RWPE2 (cell line): ENCODE data around the gene CMSS1.

Source experiments
- ATAC-seq: fragments of 200-7000 bp; cut with Tn5 transposase; 3 replicates; pipeline ENCODE4 v1.9.1; 2021; ENCODE audit warnings: low read depth
- DNase-seq: peaks from one replicate; pipeline ENCODE4 v3.0.0-alpha.2; 2020; ENCODE audit warnings: low spot score
- H3K27ac ChIP-seq: fragments of 450-650 bp; 2 replicates; pipeline ENCODE4 v1.5.1; 2017; ENCODE audit warnings: mild to moderate bottlenecking; ENCODE audit not compliant: poor library complexity, severe bottlenecking
- H3K27me3 ChIP-seq: fragments of 250-450 bp; sonication (Bioruptor Pico); 2 replicates; pipeline ENCODE4 v1.5.1; 2021; ENCODE audit warnings: mild to moderate bottlenecking, moderate library complexity; ENCODE audit not compliant: insufficient read depth, poor library complexity, severe bottlenecking
- H3K36me3 ChIP-seq: fragments of 250-450 bp; sonication (Bioruptor Pico); 2 replicates; pipeline ENCODE4 v1.5.1; 2020; ENCODE audit warnings: low read depth, mild to moderate bottlenecking, moderate library complexity
- H3K4me1 ChIP-seq: fragments of 250-450 bp; sonication (Bioruptor Pico); 2 replicates; pipeline ENCODE4 v1.5.1; 2021; ENCODE audit warnings: mild to moderate bottlenecking, moderate library complexity; ENCODE audit not compliant: insufficient read depth, poor library complexity, severe bottlenecking
- H3K4me3 ChIP-seq: fragments of 250-450 bp; sonication (Bioruptor Pico); 2 replicates; pipeline ENCODE4 v1.5.1; 2021; ENCODE audit warnings: mild to moderate bottlenecking, moderate library complexity; ENCODE audit not compliant: severe bottlenecking
- H3K9me3 ChIP-seq: fragments of 250-450 bp; sonication (Bioruptor Pico); 2 replicates; pipeline ENCODE4 v1.5.1; 2021; ENCODE audit warnings: mild to moderate bottlenecking, moderate library complexity; ENCODE audit not compliant: severe bottlenecking
- TF ChIP-seq, protein P1 (sequence below): fragments of 450-650 bp; IDR thresholded peaks from one replicate; pipeline ENCODE4 v1.5.1; 2017; ENCODE audit warnings: mild to moderate bottlenecking, moderate library complexity; ENCODE audit not compliant: poor library complexity, severe bottlenecking

The CMSS1 gene

DNA sequence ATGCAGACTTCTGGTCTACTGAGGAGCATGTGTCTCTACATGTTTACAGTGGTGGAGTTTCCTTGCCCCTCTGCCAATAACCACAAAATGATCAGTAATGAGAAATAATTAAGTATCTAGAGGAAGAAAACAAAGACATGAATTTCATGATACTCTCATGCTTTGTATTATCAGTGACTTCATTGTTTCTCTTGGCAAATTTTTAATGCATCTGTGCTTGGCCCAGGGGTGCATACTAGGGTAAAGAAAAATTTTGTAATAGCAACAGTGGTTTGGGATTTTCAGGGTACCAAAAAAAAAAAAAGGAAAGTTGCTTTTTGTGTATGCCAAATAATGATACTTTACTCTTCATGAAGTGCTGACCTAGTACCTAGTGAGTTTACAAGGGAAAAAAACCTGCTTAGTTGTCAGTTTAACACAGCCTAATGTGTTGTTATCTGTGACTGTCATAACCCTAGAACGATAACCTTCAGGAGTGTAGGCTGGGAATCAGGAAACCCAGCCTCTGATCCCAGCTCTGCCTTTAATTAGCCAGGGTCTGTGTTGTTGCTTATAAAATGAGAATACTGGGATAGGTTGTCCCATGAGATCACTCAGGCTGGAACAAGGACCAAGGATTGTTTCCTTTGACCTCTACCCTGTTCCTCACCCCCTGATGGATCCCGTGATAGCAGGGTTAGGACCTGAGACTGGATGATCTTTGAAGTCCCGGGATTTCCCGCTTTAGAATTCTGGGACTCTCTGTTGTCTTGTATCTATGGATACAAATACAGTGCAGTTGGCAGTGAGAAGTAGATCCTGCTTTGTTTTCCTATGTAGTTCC lies 117.5 kb downstream of the CMSS1 start:
- no peak overlapping the region for H3K27ac ChIP-seq
- no peaks in the 10 kb centered on the region for H3K27me3 ChIP-seq
- ATAC-seq, result no peak
- H3K9me3 ChIP-seq, result no peaks in the 10 kb centered on the region
- no peaks in the 10 kb centered on the region for H3K36me3 ChIP-seq
- peaks cover 21% of the 10 kb centered on the region for H3K4me1 ChIP-seq
- TF ChIP-seq, protein P1, sequence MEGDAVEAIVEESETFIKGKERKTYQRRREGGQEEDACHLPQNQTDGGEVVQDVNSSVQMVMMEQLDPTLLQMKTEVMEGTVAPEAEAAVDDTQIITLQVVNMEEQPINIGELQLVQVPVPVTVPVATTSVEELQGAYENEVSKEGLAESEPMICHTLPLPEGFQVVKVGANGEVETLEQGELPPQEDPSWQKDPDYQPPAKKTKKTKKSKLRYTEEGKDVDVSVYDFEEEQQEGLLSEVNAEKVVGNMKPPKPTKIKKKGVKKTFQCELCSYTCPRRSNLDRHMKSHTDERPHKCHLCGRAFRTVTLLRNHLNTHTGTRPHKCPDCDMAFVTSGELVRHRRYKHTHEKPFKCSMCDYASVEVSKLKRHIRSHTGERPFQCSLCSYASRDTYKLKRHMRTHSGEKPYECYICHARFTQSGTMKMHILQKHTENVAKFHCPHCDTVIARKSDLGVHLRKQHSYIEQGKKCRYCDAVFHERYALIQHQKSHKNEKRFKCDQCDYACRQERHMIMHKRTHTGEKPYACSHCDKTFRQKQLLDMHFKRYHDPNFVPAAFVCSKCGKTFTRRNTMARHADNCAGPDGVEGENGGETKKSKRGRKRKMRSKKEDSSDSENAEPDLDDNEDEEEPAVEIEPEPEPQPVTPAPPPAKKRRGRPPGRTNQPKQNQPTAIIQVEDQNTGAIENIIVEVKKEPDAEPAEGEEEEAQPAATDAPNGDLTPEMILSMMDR, result no peak
- no peak overlapping the region for H3K4me3 ChIP-seq
- DNase-seq, result no peak

DNA sequence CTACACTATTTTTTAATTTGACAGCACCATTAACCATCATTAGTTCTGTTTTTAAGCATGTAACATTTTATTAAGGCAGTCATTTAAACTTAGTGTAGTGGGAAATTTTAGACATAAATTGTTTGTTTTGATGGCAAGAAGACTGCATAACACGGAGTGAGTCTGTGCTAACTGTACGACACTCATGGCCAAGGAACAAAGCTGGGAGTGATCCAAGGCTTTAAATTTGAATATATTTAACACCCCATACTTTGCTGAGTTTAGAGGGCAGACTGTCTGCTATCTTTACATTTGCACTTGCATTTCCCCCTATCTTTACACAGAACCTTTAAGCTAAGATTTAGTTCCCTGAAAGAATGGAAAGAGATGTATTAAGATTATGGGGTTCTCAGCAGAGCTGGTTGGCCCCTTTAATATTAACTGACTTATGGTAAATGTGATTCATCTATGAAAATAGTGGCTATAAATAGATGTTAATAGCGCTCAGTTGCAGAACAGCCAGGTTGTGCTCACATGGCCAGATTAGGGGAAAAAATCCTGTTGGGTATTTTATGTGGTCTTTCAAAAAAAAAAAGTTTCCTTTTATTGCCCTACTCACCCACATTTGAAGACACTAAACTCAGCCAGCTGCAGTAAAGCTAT lies 120.7 kb downstream of the CMSS1 start:
- TF ChIP-seq, protein P1, result no peak
- no peaks in the 10 kb centered on the region for H3K27me3 ChIP-seq
- no peak overlapping the region for H3K4me3 ChIP-seq
- ATAC-seq (no peak), DNase-seq (no peak)
- no peaks in the 10 kb centered on the region for H3K36me3 ChIP-seq
- peaks cover 18% of the 10 kb centered on the region for H3K4me1 ChIP-seq
- no peaks in the 10 kb centered on the region for H3K9me3 ChIP-seq
- no peak overlapping the region for H3K27ac ChIP-seq

DNA sequence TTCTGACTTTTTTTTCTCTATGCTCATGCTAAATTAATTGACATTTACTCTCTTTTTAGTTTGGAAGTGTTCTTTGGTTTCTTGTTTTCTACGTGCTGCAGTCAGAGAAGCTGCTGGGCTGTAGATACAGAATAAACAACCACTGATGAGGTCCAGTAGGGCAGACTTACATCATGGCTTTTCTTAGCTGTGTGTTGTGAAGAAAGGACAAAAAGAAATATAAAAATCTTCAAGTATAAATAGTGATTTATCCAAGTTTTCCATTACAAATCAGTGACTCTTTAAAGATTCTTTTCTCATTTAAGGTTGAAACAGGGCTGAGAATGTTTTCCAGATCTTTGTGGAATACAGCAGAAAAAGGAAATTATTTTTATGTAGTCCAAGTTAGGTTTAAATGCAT lies 122.2 kb downstream of the CMSS1 start:
- ATAC-seq (no peak), DNase-seq (no peak)
- Histone ChIP-seq H3K9me3 (no peaks in the 10 kb centered on the region), H3K27ac (no peak overlapping the region), H3K27me3 (no peaks in the 10 kb centered on the region), H3K4me3 (no peak overlapping the region), H3K4me1 (peaks cover 18% of the 10 kb centered on the region), H3K36me3 (no peaks in the 10 kb centered on the region)
- TF ChIP-seq, protein P1, result no peak

DNA sequence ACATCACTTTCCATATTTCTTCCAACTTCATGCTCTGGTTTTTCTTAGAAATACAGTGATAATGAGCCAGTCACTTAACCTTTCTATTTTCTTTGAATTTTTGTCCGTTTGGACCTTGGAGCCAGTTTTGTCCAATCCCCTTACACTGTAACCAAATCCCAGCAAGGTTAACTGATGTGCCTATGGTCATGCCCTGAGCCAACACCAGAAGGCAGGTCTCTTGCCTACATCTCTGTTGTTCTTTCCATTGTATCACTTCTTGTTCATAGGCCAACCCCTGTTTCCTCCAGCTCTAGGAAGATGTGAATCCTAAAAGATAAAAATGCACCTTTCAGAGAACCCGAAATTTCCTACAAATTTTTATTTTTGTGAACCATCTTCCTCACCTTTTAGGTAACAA lies 122.7 kb downstream of the CMSS1 start:
- Histone ChIP-seq H3K4me1 (peaks cover 18% of the 10 kb centered on the region), H3K4me3 (no peak overlapping the region), H3K27me3 (no peaks in the 10 kb centered on the region), H3K36me3 (no peaks in the 10 kb centered on the region), H3K9me3 (no peaks in the 10 kb centered on the region), H3K27ac (no peak overlapping the region)
- ATAC-seq (no peak), DNase-seq (no peak)
- TF ChIP-seq, protein P1, result no peak

DNA sequence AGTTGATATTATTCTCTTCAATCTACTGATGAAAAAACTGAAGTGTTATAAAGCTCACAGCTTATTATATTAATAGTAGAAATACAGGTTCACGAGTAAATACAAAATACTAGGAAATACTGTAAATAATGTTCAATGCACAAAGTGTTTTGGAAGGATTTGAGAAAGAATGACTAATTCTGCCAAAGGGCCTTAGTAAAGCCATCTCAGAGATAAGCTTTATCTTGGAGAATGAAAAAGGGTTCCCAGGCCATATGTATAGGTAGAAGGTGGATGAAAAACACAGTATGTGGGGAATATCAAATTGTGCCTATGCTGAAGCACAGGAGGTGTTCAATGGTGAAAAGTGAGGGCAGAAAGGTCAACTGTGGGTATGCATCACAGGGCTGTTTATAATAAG lies 123.5 kb downstream of the CMSS1 start:
- no peak for ATAC-seq

More for the DNA sequence above, 123.5 kb downstream of the CMSS1 start:
- Histone ChIP-seq H3K27ac (no peak overlapping the region), H3K4me1 (peaks cover 18% of the 10 kb centered on the region), H3K27me3 (no peaks in the 10 kb centered on the region), H3K36me3 (no peaks in the 10 kb centered on the region), H3K9me3 (no peaks in the 10 kb centered on the region), H3K4me3 (no peak overlapping the region)
- TF ChIP-seq, protein P1, result no peak
- no peak for DNase-seq
